IPS-20b (cell line): ENCODE measurements around the gene ITPRIP.
A peak's percentile ranks its signal among the peaks of the same experiment; 100 is the strongest.

ENCODE experiments used
- H3K27ac ChIP-seq: one replicate; pipeline ENCODE4 v1.5.1; 2013; ENCODE audit warnings: low read length
- H3K27me3 ChIP-seq: 2 replicates; pipeline ENCODE4 v1.6.1; 2013; ENCODE audit warnings: mild to moderate bottlenecking, low read length, inconsistent platforms; ENCODE audit not compliant: insufficient read depth
- H3K36me3 ChIP-seq: 2 replicates; pipeline ENCODE4 v1.6.1; 2013; ENCODE audit warnings: low read depth, mild to moderate bottlenecking, inconsistent platforms, low read length, moderate library complexity; ENCODE audit not compliant: insufficient read depth
- H3K4me1 ChIP-seq: 2 replicates; pipeline ENCODE4 v1.6.1; 2013; ENCODE audit warnings: mild to moderate bottlenecking, control low read depth, inconsistent platforms, low read length, moderate library complexity; ENCODE audit not compliant: insufficient read depth
- H3K4me3 ChIP-seq: 2 replicates; pipeline ENCODE4 v1.5.1; 2013; ENCODE audit warnings: mild to moderate bottlenecking, low read length, inconsistent platforms
- H3K9ac ChIP-seq: 2 replicates; pipeline ENCODE4 v1.6.1; 2013; ENCODE audit warnings: low read depth, mild to moderate bottlenecking, inconsistent platforms, low read length, moderate library complexity
- H3K9me3 ChIP-seq: 2 replicates; pipeline ENCODE4 v1.6.1; 2013; ENCODE audit warnings: mild to moderate bottlenecking, low read depth, low read length, inconsistent platforms; ENCODE audit not compliant: insufficient read depth

ITPRIP gene

DNA sequence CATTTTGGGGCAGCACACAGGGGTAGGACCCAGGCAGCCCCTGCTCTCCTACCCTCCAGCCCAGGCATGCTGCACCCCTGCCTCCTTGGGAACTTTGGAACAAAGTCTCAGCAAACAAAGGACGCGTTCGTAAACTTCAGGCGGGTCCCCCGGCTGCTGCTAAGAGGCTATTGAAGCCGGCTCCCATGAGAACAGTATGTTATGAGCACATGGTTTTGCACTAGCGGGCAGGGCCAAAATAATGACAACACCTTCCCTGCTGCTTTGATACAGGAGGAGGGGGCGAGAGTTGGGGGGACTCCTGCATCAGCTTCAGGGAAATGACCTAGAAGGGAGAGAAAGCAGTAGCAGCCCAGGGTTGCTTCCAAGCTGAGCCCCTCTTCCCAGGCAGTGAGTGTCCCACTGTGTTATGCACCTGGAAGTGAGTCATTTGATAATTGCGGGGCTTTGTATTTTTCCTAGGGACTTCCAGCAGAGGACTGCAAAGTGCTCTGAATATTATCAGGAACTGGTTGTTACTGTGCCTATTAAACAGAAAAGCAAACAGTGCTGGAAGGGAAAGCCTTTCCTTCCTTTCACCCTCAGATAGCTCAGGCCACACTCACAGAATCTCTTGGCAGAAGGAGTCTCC, 6.9 kb downstream of the ITPRIP start:
- H3K36me3 ChIP-seq, result peaks cover 4% of the 10 kb centered on the region; the same call in 1 of the 2 replicates
- H3K9ac ChIP-seq, result peak overlapping the region; percentile 79; the same call in 1 of the 2 replicates
- no peaks in the 10 kb centered on the region for H3K27me3 ChIP-seq
- peak overlapping the region; percentile 35; the same call in 1 of the 2 replicates for H3K4me3 ChIP-seq
- no peaks in the 10 kb centered on the region for H3K9me3 ChIP-seq
- H3K27ac ChIP-seq, result peak overlapping the region; percentile 35
- H3K4me1 ChIP-seq, result peaks cover 86% of the 10 kb centered on the region

DNA sequence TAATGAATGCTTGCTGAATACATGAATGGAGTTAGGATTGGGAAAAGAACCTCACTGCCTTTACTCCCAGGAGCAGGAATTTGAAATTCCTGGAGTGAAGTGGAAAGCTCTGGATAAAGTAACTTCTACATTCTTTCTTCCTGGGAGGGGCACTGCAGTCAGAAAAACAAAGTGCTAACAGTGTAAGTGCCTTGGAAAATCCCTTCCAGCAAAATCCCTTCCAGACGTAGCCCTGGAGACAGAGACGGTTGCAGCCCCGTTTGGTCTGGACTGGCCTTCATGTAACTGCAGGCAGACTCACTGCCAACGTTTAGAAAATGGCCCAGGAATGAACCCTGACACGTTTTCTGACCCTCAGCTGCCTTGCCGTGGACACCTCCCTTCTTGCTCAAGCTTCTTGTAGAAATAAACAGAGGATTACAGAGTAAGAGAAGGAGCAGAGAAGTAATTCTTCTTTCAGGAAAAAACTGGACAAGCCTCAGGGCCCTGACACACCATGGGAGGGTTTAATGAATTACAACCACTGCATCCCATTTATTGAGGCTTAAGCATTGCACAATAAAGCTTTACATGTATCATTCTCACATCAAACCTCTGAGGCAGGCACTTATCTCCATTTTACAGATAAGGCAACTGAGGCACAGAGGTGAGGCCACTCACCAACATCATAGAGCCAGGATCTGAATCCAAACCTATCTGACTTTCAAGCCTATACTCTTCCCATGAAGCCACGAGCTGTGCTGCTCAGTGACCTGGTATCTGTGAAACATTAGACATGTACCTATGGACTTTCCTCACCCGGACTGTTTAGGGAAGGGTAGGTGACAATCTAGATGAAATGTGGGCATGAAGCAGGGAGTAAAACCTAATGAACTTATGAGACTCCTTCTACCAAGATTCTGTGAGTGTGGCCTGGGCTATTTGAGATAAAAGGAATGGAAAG, 7.8 kb downstream of the ITPRIP start:
- Histone ChIP-seq H3K27ac (no peak overlapping the region), H3K9ac (peak overlapping the region; percentile 79; the same call in 1 of the 2 replicates), H3K9me3 (no peaks in the 10 kb centered on the region), H3K4me1 (peaks cover 79% of the 10 kb centered on the region), H3K27me3 (no peaks in the 10 kb centered on the region), H3K36me3 (peaks cover 4% of the 10 kb centered on the region), H3K4me3 (peak overlapping the region; percentile 35; the same call in 1 of the 2 replicates)

DNA sequence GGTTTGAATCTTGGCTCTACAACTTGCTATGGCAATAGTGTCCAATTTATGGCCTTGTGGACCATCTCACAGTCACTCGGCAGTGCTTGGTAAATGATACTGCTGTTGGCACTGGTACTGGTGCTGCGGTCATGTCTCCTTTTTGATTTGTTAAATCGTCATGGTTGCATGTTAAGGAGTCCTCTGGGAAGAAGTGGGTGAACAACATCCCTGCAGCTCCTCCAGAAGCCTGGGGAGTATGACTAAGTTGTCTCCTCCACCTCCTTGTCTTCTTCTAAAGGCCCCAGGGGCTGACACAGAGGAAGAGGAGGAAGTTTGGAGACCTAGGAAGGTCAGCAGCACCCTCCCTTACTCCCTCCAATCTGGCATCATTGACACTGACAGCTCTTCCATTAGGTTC, 8.5 kb downstream of the ITPRIP start:
- Histone ChIP-seq H3K27ac (peak overlapping the region; percentile 88), H3K27me3 (no peaks in the 10 kb centered on the region), H3K36me3 (peaks cover 3% of the 10 kb centered on the region), H3K4me3 (0 out of 2 replicates have a peak overlapping the region, but pooled peaks have one; percentile 51), H3K9ac (peak overlapping the region; percentile 79; the same call in 1 of the 2 replicates), H3K4me1 (peaks cover 78% of the 10 kb centered on the region), H3K9me3 (no peaks in the 10 kb centered on the region)

DNA sequence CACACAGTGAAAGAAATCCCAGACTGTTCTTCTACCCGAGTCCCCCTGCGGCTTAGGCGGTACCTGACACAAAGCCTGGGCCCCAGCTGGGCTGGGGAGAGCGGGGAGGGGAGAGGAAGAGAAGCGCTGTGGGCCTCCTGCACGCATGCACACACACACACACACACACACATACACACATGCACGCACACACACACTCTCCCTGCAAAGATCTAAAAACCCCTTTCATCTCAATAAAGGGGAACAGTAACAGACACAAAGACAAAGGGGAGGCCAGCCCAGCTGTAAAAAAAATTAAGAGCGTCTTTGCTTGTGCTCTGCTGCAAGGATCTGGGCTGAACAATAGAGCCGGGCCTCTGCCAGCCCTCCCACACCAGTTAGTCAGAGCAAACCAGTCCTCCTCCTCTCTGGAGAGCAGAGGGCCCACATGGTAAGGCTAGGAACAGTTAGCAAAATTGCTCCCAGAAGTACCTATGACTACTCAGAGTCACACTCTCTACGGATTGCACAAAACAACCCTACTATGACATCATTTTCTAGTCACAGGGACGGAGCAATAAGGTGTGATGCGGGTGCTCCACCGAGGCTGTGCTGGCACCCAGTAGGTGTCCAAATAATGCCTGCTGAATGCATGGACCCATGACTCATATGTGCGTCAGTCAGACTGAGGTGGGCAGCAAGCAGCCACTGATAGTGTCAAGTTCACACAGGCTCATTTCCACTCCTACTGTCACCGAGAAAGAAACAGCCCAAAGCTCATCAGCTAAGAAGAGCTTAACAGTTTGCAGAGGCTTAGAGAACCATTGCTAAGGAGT, 9.2 kb downstream of the ITPRIP start:
- peak overlapping the region; percentile 51 for H3K4me3 ChIP-seq
- no peaks in the 10 kb centered on the region; the same call in 1 of the 2 replicates for H3K36me3 ChIP-seq
- no peaks in the 10 kb centered on the region for H3K27me3 ChIP-seq
- peak overlapping the region; percentile 79 for H3K9ac ChIP-seq
- H3K4me1 ChIP-seq, result peaks cover 74% of the 10 kb centered on the region
- H3K9me3 ChIP-seq, result no peaks in the 10 kb centered on the region
- H3K27ac ChIP-seq, result peak overlapping the region; percentile 88

DNA sequence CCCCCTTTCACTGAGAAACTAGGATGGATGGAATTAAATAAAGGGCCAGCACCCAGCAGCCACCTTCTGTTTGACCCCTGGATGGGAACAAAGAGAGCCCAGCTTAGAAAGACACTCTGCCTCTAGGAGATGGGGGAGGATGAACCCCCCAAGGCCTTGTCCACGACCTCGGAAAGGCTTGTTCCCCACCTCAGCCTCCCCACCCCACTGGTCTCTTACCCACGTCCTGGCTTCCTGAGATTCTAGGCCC, 9.7 kb downstream of the ITPRIP start:
- Histone ChIP-seq H3K36me3 (no peaks in the 10 kb centered on the region; the same call in 1 of the 2 replicates), H3K4me1 (peaks cover 74% of the 10 kb centered on the region), H3K4me3 (peak overlapping the region; percentile 51), H3K27ac (peak overlapping the region; percentile 88), H3K27me3 (no peaks in the 10 kb centered on the region), H3K9me3 (no peaks in the 10 kb centered on the region), H3K9ac (peak overlapping the region; percentile 79)

DNA sequence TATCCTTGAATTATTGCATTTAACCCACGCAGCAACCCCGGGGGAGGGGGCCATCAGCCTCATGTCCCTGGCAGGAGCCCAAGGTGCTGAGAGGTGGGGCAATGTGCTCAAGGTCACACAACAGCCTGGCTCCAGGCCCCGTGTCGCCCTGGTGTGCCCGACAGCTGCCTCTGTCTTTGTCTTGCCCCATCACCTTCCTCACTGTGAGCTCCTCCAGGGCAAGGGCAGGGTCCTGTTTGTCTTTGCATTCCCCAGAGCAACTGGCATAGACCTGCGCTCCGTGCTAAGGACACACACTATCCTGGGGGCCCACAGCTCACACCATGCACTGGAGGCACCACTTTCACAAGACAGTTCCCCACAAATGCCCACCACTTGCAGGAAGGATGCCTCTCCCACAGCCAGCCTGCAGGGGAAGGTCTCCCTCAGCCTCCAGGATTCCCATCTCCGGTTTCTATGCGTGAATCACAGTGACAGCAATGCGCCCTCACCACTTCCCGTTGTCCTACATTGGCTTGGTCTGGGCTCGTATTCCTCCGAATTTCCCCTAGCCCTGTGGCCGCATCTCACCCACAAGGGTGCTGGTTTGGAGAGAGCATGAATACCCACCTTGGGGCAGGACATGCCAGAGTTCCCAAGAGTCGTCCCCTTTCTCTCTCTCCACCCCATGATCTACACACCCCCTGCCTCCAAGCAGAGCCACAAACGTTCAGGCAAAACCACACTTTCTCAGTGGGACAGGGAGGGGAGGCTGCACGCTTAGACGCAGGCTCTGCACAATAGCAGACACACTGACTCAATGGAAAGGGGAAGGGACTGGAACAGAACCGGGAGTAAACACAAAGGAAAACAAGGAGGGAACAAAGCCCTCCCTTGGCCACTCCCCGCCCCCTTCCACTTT, 10.3 kb downstream of the ITPRIP start:
- Histone ChIP-seq H3K9ac (peak overlapping the region; percentile 79; the same call in 1 of the 2 replicates), H3K4me3 (peak overlapping the region; percentile 51; the same call in 1 of the 2 replicates), H3K9me3 (no peaks in the 10 kb centered on the region), H3K27me3 (no peaks in the 10 kb centered on the region), H3K4me1 (peaks cover 73% of the 10 kb centered on the region), H3K27ac (peak overlapping the region; percentile 88), H3K36me3 (no peaks in the 10 kb centered on the region; the same call in 1 of the 2 replicates)

DNA sequence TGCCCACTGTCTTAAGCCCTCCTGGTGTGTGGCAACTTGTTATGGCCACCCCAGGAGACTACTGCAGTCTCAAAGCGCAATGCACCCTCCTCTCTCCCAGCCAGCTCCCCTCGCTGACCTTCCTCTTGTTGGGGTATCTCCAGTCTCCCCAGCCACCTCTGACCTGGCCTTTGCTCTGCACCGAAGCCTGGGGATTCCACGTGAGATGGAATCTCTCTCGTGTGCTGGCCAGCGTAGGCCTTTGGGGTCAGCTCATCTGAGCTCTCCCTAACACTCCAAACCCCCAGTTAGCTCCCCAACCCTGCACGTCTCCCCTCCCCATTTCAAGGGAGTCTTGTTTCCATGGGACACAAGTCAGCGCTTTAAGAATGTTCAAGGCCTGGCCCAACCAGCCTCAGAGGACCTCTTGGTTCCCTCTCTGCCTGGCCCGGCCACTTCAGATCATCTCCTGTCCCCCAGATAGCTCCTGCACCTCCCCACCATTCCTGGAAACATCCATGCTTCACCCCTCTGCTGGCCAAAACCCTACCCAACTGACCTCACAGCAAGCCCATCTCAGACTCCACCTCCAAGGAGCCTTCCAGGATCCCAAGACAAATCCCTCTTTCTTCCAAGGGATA, 11.2 kb downstream of the ITPRIP start:
- H3K9me3 ChIP-seq, result no peaks in the 10 kb centered on the region
- no peaks in the 10 kb centered on the region for H3K27me3 ChIP-seq
- peaks cover 73% of the 10 kb centered on the region for H3K4me1 ChIP-seq
- peak overlapping the region; percentile 88 for H3K27ac ChIP-seq
- no peaks in the 10 kb centered on the region; the same call in 1 of the 2 replicates for H3K36me3 ChIP-seq
- no peak overlapping the region for H3K4me3 ChIP-seq
- H3K9ac ChIP-seq, result peak overlapping the region; percentile 79; the same call in 1 of the 2 replicates

DNA sequence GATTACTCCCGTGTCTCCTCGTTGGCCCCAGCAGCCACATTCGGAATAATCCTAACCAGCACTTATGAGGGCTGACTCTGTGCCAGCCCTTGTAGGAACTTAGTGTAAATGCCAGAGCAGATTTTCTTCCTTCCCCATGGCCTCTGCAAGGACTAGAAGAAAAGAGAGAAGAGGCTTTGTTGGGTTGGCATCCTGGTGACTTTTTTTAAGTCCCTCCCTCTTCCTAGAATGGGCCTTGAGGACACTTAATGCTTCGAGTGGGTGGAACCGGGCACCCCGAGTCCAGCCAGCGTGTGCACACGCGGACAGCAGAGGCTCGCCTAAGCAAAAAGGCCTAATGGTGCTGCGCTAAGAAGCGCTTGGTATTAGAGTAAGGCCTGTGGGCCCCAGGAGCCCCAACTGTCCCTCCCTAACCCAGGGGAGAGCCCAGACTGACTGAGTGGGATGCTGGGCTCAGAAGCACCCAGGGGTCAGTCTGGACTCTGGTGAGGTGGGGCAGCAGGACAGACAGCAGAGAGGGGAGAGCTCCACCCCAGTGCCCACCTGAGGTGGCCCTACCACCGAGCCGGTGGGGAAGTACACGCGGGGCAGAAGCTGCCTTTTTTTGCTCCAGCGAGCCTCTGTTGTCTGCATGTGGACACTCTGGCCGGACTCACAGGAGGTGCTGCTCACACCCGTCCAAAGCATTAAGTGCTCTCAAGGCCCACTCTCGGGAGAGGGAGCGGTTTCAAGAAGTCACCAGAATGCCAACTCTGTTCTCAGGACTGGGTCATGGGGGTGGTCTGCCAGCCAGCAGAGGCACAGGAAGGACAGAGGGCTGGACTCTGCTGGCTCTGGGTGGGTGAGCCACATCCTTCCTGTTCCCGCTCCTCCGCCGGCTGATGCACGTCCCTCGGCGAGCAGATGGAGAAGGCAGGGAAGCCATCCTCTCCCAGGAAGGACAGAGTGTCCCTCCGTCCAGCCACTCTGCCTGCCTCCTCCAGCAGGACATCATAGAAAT, 12.5 kb downstream of the ITPRIP start:
- Histone ChIP-seq H3K36me3 (no peaks in the 10 kb centered on the region; the same call in 1 of the 2 replicates), H3K27me3 (no peaks in the 10 kb centered on the region), H3K9me3 (no peaks in the 10 kb centered on the region), H3K4me3 (no peak overlapping the region), H3K4me1 (peaks cover 64% of the 10 kb centered on the region), H3K9ac (no peak overlapping the region; the same call in 1 of the 2 replicates), H3K27ac (no peak overlapping the region)

DNA sequence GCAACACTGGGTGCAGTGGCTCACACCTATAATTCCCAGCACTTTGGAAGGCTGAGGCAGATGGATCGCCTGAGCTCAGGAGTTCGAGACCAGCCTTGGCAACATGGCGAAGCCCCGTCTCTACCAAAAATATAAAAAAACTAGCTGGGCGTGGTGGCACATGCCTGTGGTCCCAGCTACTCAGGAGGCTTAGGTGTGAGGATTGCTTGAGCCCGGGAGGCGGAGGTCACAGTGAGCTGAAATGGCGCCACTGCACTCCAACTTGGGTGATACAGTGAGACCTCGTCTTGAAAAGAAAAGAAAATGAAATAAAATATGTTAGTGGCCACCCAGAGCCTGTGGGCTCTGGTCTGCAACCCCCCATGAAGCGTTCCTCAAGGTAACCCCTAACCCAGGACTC, 13.3 kb downstream of the ITPRIP start:
- Histone ChIP-seq H3K27me3 (no peaks in the 10 kb centered on the region), H3K9ac (no peak overlapping the region), H3K36me3 (no peaks in the 10 kb centered on the region; the same call in 1 of the 2 replicates), H3K4me1 (peaks cover 59% of the 10 kb centered on the region), H3K4me3 (no peak overlapping the region), H3K27ac (no peak overlapping the region), H3K9me3 (no peaks in the 10 kb centered on the region)
